Nucleus accumbens (tissue), 56 donors: ENCODE results near the gene ROMO1.

Experiments
- DNase-seq, 56 donors: peaks; one replicate each; lab custom pipeline; 2025; lab: John Stamatoyannopoulos, UW

ROMO1 gene

GRCh38 chr20:35729283-35729807 lies 30.1 kb downstream of the ROMO1 start:
- no peak for DNase-seq

GRCh38 chr20:35729836-35730582 lies 30.8 kb downstream of the ROMO1 start:
- DNase-seq = no peak

- no peak for DNase-seq
Observed at GRCh38 chr20:35730583-35731468, 31.6 kb downstream of the ROMO1 start.

GRCh38 chr20:35731469-35731788 lies 32.2 kb downstream of the ROMO1 start:
- DNase-seq = no peak

GRCh38 chr20:35731862-35732643 lies 32.8 kb downstream of the ROMO1 start:
- no peak for DNase-seq

GRCh38 chr20:35732644-35732982 lies 33.4 kb downstream of the ROMO1 start:
- DNase-seq = no peak

GRCh38 chr20:35734374-35734773 lies 35.2 kb downstream of the ROMO1 start:
- DNase-seq = no peak

GRCh38 chr20:35734777-35735649 lies 35.8 kb downstream of the ROMO1 start:
- DNase-seq = no peak

- DNase-seq = no peak
Observed at GRCh38 chr20:35735826-35736470, 36.7 kb downstream of the ROMO1 start.

GRCh38 chr20:35737865-35738333 lies 38.7 kb downstream of the ROMO1 start:
- DNase-seq = no peak

- DNase-seq = no peak
Observed at GRCh38 chr20:35738410-35739179, 39.4 kb downstream of the ROMO1 start.

GRCh38 chr20:35739294-35740163 lies 40.3 kb downstream of the ROMO1 start:
- DNase-seq = no peak

- DNase-seq = peak; percentile 84 to 100 (median 99)
Observed at GRCh38 chr20:35741892-35742740, 42.9 kb downstream of the ROMO1 start, which contains the start of gene RBM39. Gene RBM39, minus strand, starts transcription at chr20:35742260. Its CDS starts 1,386 bp downstream, at chr20:35740874.

- DNase-seq = peak in 2 of 56 donors; percentile 15 to 19
Observed at GRCh38 chr20:35742741-35743523, 43.7 kb downstream of the ROMO1 start.

GRCh38 chr20:35743693-35744491 lies 44.7 kb downstream of the ROMO1 start:
- peak in 1 of 56 donors; percentile 3 for DNase-seq
